GM19023 (cell line): ENCODE measurements around the gene TRIM63.

Experiments
- ATAC-seq: cut with Tn5 transposase; IDR thresholded peaks from one replicate; pipeline ENCODE4 v1.9.1; 2021; ENCODE audit warnings: mild to moderate bottlenecking, moderate library complexity; ENCODE audit not compliant: unreplicated experiment

The TRIM63 gene

DNA sequence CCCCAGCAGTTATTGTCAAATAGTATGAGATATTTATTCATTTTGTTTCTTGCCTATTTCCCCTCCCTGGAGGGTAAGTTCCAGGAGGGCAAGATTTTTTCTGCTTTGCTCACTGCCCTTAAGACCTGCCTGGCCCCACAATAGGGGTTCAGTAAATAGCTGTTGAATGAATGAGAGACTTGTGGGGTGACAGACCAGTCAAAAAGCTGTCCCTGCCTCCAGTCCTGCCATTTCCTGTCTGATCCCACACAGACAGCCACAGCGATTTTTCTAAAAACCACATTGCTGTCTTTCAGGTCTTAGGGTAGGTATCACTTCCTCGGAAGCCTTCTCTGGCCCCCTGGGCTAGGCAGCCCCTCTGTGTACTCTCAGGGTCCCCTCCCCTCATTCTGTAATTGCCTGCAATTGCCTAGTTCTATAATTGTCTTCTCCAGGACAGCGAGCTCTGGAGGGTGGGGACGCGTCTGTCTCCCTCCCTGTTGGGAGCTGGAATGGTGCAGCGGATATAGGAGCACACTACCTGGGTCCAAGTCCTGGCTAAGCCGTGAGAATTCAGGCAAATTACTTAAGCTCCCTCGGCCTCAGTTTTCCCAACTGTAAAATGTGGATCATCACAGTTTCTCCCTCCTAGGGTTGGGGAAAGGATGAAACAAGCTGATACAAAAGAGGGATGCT, 47.7 kb downstream of the TRIM63 start:
- no peak for ATAC-seq

DNA sequence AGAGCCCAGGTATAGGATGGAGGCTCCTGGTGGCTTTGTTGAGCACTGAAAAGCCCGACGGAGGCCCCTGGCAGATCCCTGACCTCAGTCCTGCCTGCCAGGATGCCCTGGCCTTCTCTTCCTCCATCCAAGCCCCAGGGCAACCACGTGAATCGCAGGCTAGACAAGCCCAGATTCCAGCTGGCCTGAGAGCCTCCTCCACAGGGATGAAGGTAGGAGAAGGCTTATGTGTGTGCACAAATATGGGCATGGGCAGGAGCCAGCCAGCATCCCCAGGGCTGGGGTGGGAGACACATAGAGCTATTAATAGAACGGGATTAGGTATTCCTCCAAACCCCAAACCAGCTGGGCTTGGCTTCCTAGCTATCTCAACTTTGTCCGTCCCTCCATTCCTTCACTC, 49.8 kb downstream of the TRIM63 start:
- no peak for ATAC-seq

GRCh38 chr1:26016953-26017545, 50.4 kb downstream of the TRIM63 start:
- ATAC-seq, result no peak

- no peak for ATAC-seq
Measured at GRCh38 chr1:26016258-26016952, 51.0 kb downstream of the TRIM63 start.

DNA sequence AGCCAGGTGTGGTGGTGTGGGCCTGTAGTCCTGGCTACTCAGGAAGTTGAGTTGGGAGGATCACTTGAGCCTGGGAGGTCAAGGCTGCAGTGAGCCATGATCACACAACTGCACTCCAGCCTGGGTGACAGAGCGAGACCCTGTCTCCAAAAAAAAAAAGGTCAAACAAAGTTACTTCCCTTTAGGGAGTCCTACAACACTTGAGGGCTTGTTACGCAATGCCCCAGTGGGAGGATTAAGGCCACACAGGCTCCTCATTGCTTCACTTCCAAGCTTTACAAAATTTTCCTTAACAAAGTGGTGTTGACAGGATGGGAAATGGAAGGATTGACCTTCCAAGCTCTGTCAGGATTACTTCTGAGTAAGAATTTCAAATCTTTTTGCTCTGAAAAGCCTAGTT, 52.1 kb downstream of the TRIM63 start:
- ATAC-seq, result no peak

- ATAC-seq, result no peak
Measured at GRCh38 chr1:26014179-26014578, 53.3 kb downstream of the TRIM63 start.

DNA sequence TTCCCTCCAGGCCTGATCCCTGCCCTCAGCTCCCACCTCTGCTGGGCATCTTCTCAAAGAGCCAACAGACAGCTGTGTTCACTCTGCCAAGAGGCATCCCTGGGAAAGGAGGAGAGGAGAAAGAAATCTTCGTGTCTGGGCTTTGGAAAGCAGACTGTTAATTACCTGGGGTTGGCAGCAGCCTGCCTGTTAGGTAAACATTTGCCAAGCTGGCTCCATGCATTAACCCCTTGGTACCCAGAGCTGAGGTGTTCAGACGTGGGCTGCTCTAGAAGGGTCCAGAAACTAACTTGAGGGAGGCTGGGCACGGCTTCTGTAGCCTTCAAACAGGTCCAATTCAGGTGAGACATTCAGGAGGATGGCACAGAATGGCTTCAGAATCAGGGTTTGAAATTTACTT, 54.6 kb downstream of the TRIM63 start:
- ATAC-seq, result no peak

DNA sequence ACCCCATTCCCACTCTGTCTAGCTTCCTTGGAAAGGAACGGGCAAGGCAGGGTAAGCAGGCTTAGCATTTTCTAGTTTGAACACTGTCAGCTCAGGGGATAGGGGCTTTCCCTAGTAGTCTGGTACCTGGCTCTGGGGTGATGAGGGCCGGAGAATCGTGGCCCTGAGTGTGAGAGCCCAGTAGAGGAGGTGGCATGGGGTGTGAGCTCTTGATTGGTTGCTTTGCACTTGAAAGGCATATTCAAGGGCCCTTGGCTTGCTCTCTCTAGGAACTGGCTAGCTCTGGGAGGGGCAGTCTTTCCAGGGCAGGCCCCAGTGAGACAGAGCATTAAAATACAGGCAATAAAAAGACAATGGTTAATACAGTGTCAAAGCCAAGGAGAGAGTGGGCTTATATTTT, 56.6 kb downstream of the TRIM63 start:
- ATAC-seq, result no peak

- no peak for ATAC-seq
Measured at GRCh38 chr1:26009796-26010447, 57.5 kb downstream of the TRIM63 start.

GRCh38 chr1:26006710-26007109, 60.7 kb downstream of the TRIM63 start:
- ATAC-seq, result no peak

DNA sequence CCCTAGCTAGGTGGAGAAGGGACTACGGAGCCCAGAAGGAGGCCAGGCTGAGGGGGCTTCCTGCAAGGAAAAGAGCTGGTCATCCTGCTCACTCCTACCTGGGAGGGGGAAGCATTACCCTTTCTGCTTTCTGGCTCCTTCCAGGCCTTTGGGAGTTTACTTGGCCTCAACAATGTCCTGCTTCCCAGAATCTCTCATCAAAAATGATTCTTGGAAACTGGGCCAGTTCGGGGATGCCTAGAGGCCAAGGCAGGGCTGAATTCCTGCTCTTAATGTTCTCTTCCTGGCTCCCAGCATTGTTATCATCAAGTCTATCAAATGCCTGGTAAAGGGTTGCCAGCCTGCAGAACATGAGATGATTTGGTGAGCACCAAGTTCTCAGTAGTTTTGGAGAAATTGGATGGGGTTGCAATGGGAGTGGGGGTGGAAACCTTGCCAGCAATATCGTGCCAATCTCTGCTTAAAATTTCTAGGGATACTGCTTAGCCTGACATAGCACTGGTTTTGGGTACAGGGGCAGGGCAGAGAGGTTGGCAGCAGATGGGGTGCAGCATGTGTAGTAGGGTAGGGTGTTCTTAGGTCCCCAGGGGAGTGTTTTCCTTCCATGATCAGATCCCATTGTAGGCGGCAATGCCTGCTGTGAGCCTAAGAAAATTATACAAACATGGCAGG, 61.9 kb downstream of the TRIM63 start:
- ATAC-seq, result no peak

DNA sequence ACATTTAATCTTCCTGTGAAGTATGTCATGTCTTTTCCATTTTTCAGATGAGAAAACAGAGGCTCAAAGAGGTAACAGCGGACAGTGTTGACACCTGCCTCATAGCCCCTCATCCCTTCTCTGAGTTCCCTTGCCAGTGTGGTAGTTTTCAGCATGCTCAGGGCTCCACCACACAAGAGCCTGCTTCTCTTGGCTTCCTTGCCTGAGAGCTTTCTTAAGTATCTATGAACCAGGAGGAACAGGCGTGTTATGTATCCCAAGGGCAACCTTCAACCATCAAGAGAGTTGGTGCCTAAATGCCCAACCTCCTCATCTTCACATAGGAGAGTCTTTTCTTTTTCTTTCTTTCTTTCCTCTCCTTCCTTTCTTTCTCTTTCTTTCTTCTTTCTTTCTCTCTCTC, 63.7 kb downstream of the TRIM63 start:
- no peak for ATAC-seq

GRCh38 chr1:26003262-26003661, 64.2 kb downstream of the TRIM63 start:
- ATAC-seq, result no peak
